HG02571 (cell line): ENCODE measurements around the gene IL26.

Source experiments
- ATAC-seq: cut with Tn5 transposase; IDR thresholded peaks from one replicate; pipeline ENCODE4 v1.9.1; 2021; ENCODE audit warnings: mild to moderate bottlenecking, moderate library complexity; ENCODE audit not compliant: unreplicated experiment

Gene IL26

DNA sequence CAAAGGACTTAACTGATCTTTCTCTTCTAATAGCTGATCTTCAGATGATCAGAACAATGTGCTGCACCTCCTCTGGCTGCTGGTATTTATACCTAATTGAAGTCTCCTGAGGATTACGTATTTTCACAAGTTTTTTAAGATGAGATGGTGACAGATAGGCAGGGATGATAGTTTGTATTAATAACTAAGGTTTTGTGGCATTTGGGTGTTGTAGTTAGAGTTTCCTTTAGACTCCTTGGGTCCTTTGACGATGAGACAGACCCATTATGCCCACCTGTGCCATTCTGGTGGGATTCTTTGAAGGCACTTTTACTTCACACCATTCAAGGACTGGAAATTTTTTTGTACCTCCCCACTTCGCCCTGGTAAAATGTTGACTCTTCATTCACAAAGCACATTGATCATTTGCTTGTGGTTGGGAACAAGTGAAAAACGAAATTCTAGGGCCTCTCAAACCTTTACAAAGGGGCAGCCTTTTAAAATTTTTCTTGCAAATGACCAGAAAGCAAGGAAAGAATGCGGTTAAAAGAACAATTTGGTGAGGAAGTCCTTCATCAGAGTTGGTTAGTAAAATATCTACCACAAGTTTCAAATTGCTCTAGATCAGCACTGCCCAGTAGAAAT lies 65.8 kb downstream of the IL26 start, which contains the start of gene IFNG:
Gene IFNG, minus strand, starts transcription at position 60 of the 624 bp plus-strand sequence. CDS start 125 bp downstream, outside the sequence.
- peak; percentile 50 for ATAC-seq

DNA sequence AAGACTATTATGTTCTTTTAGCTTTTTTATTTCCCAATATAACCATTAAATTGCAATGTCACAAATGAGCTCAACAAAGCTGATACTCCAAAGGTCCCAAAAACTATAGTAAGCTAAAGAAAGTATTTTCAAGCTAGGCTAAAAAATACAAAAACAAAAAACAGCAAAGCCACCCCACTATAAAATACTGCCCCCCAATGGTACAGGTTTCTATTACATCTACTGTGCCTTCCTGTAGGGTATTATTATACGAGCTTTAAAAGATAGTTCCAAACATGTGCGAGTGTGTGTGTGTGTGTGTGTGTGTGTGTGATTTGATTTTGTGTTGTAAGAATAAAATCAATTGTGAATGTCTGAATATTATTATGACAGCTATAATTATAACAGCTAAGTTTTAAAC lies 67.2 kb downstream of the IL26 start:
- ATAC-seq, result no peak

DNA sequence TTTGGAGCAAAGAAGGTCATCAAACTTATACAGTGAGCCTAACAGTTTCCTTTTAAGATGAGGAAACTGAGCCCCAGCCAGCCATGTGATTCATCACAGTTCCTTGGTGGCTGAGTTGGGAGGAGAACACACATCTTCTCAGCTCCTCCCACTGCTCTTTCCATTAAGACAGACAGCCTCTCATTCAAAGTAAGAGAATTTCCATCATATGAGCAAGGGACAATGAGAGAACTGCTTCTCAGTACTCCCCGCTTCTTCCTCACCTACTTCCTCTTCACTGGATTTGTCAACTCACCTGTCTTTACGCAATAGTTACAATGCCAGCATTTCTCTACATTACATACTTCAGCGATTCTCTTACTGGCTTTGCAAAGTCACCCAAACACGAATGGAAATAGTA lies 68.2 kb downstream of the IL26 start:
- no peak for ATAC-seq

DNA sequence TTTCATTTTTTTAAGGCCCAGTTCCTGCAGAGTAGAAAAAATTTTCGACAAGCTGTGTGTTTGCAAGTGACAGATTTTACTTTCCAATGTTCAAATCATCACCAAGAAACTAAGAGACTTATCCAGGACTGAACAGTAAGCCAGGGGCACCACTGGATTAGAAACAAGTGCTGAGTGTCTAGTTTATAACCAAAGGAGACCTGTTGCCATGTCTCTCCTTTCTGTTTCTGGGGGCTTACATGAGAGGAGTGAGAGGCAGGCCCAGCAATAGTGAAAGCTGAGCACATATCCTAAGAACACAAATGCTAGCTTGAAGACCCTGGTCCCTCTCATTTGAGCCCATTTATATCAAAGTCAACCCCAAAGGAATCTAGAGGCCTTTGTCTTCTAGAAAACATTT lies 69.0 kb downstream of the IL26 start:
- ATAC-seq, result no peak

DNA sequence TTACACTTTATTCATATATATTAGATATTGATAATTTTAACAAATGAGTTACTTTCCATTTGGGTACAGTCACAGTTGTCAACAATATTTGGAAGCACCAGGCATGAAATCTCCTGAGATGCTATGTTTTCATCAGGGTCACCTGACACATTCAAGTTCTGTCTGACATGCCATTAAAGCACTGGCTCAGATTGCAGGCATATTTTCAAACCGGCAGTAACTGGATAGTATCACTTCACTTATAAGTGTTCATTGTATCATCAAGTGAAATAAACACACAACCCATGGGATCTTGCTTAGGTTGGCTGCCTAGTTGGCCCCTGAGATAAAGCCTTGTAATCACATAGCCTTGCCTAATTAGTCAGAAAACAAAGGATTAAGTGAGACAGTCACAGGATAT lies 70.8 kb downstream of the IL26 start:
- ATAC-seq, result no peak
